Measurements from ENCODE around the gene LRIT1. TPM values are rescaled to one million over a fixed set of nuclear protein-coding genes. Genes with fewer than 3 reads are reported as not detected.

LRIT1 gene
- total RNA-seq, 1 donor from 2014 or later: not detected

GRCh38 chr10:84214046-84214572 lies 27.2 kb downstream of the LRIT1 start:
- H3K4me1 Mint-ChIP-seq (ENCODE audit: low read depth, unreplicated experiment): no peaks in the 10 kb centered on the region
- FAIRE-seq: no peak
- Histone ChIP-seq H3K4me2 (ENCODE audit: low read length) (no peak overlapping the region), H3K9ac (ENCODE audit: low read length) (no peak overlapping the region), H3K79me2 (ENCODE audit: insufficient read depth, low read length) (no peaks in the 10 kb centered on the region), H3K27ac (ENCODE audit: low read depth, low read length) (no peak overlapping the region), H3K4me1 (ENCODE audit: insufficient read depth, low read length) (no peaks in the 10 kb centered on the region), H3K36me3 (ENCODE audit: insufficient read depth, low read length) (no peaks in the 10 kb centered on the region), H2AFZ (ENCODE audit: low read depth, low read length) (no peak overlapping the region), H4K20me1 (ENCODE audit: insufficient read depth, low read length) (no peaks in the 10 kb centered on the region), H3K4me3 (ENCODE audit: insufficient read depth, low read depth, low read length) (no peak overlapping the region), H3K27me3 (ENCODE audit: insufficient read depth, low read length) (no peaks in the 10 kb centered on the region), H3K9me3 (ENCODE audit: insufficient read depth, low read depth, low read length) (no peaks in the 10 kb centered on the region)
- no peak for TF ChIP-seq CTCF (IDR thresholded peaks at IDR 0.05; ENCODE audit: insufficient read depth, low read depth, low read length)
- no peak for TF ChIP-seq EZH2 (IDR thresholded peaks at IDR 0.05; ENCODE audit: insufficient read depth, low read length)
- no peaks in the 10 kb centered on the region for H3K36me3 Mint-ChIP-seq (ENCODE audit: low read depth, unreplicated experiment)
- DNase-seq (ENCODE audit: low read depth): no peak
- H3K9me3 Mint-ChIP-seq (ENCODE audit: unreplicated experiment): no peaks in the 10 kb centered on the region
- H3K4me3 Mint-ChIP-seq (ENCODE audit: unreplicated experiment): no peak overlapping the region
- H3K27me3 Mint-ChIP-seq (ENCODE audit: low read depth, unreplicated experiment): peaks cover 26% of the 10 kb centered on the region
- no peak overlapping the region for H3K27ac Mint-ChIP-seq (ENCODE audit: unreplicated experiment)

- Histone ChIP-seq H2AFZ (ENCODE audit: low read depth, low read length) (no peak overlapping the region), H3K4me2 (ENCODE audit: low read length) (no peak overlapping the region), H3K9me3 (ENCODE audit: insufficient read depth, low read depth, low read length) (no peaks in the 10 kb centered on the region), H3K27ac (ENCODE audit: low read depth, low read length) (no peak overlapping the region), H3K36me3 (ENCODE audit: insufficient read depth, low read length) (no peaks in the 10 kb centered on the region), H3K27me3 (ENCODE audit: insufficient read depth, low read length) (no peaks in the 10 kb centered on the region), H3K79me2 (ENCODE audit: insufficient read depth, low read length) (no peaks in the 10 kb centered on the region), H4K20me1 (ENCODE audit: insufficient read depth, low read length) (no peaks in the 10 kb centered on the region), H3K4me3 (ENCODE audit: insufficient read depth, low read depth, low read length) (no peak overlapping the region), H3K4me1 (ENCODE audit: insufficient read depth, low read length) (no peaks in the 10 kb centered on the region), H3K9ac (ENCODE audit: low read length) (no peak overlapping the region)
- TF ChIP-seq CTCF (IDR thresholded peaks at IDR 0.05; ENCODE audit: insufficient read depth, low read depth, low read length): no peak
- Mint-ChIP-seq H3K36me3 (ENCODE audit: low read depth, unreplicated experiment) (no peaks in the 10 kb centered on the region), H3K4me3 (ENCODE audit: unreplicated experiment) (no peak overlapping the region), H3K9me3 (ENCODE audit: unreplicated experiment) (no peaks in the 10 kb centered on the region), H3K27me3 (ENCODE audit: low read depth, unreplicated experiment) (peaks cover 29% of the 10 kb centered on the region), H3K27ac (ENCODE audit: unreplicated experiment) (no peak overlapping the region), H3K4me1 (ENCODE audit: low read depth, unreplicated experiment) (no peaks in the 10 kb centered on the region)
- no peak for FAIRE-seq
- no peak for DNase-seq (ENCODE audit: low read depth)
Observed at GRCh38 chr10:84213076-84213475, 28.3 kb downstream of the LRIT1 start.

GRCh38 chr10:84212014-84212413 lies 29.3 kb downstream of the LRIT1 start:
- no peak overlapping the region for H2AFZ ChIP-seq (ENCODE audit: low read depth, low read length)
- H3K4me2 ChIP-seq (ENCODE audit: low read length): no peak overlapping the region
- H3K4me3 ChIP-seq (ENCODE audit: insufficient read depth, low read depth, low read length): no peak overlapping the region
- no peaks in the 10 kb centered on the region for H3K36me3 Mint-ChIP-seq (ENCODE audit: low read depth, unreplicated experiment)
- H3K4me1 Mint-ChIP-seq (ENCODE audit: low read depth, unreplicated experiment): no peaks in the 10 kb centered on the region
- no peaks in the 10 kb centered on the region for H3K4me1 ChIP-seq (ENCODE audit: insufficient read depth, low read length)
- H3K36me3 ChIP-seq (ENCODE audit: insufficient read depth, low read length): no peaks in the 10 kb centered on the region
- DNase-seq (ENCODE audit: low read depth) (no peak), FAIRE-seq (no peak)
- H3K27ac Mint-ChIP-seq (ENCODE audit: unreplicated experiment): no peak overlapping the region
- H3K79me2 ChIP-seq (ENCODE audit: insufficient read depth, low read length): no peaks in the 10 kb centered on the region
- peaks cover 34% of the 10 kb centered on the region for H3K27me3 Mint-ChIP-seq (ENCODE audit: low read depth, unreplicated experiment)
- H3K4me3 Mint-ChIP-seq (ENCODE audit: unreplicated experiment): no peak overlapping the region
- no peak overlapping the region for H3K27ac ChIP-seq (ENCODE audit: low read depth, low read length)
- H3K9me3 Mint-ChIP-seq (ENCODE audit: unreplicated experiment): no peaks in the 10 kb centered on the region
- no peaks in the 10 kb centered on the region for H3K9me3 ChIP-seq (ENCODE audit: insufficient read depth, low read depth, low read length)
- no peak for TF ChIP-seq CTCF (IDR thresholded peaks at IDR 0.05; ENCODE audit: insufficient read depth, low read depth, low read length)
- no peak for TF ChIP-seq EZH2 (IDR thresholded peaks at IDR 0.05; ENCODE audit: insufficient read depth, low read length)
- H4K20me1 ChIP-seq (ENCODE audit: insufficient read depth, low read length): no peaks in the 10 kb centered on the region
- peaks cover under 1% of the 10 kb centered on the region for H3K27me3 ChIP-seq (ENCODE audit: insufficient read depth, low read length)
- no peak overlapping the region for H3K9ac ChIP-seq (ENCODE audit: low read length)
